RWPE2 (cell line): ENCODE data around the gene EME2.

Experiments
- ATAC-seq: fragments of 200-7000 bp; cut with Tn5 transposase; 3 replicates; pipeline ENCODE4 v1.9.1; 2021; ENCODE audit warnings: low read depth
- DNase-seq: peaks from one replicate; pipeline ENCODE4 v3.0.0-alpha.2; 2020; ENCODE audit warnings: low spot score
- H3K27ac ChIP-seq: fragments of 450-650 bp; 2 replicates; pipeline ENCODE4 v1.5.1; 2017; ENCODE audit warnings: mild to moderate bottlenecking; ENCODE audit not compliant: poor library complexity, severe bottlenecking
- H3K27me3 ChIP-seq: fragments of 250-450 bp; sonication (Bioruptor Pico); 2 replicates; pipeline ENCODE4 v1.5.1; 2021; ENCODE audit warnings: mild to moderate bottlenecking, moderate library complexity; ENCODE audit not compliant: insufficient read depth, poor library complexity, severe bottlenecking
- H3K36me3 ChIP-seq: fragments of 250-450 bp; sonication (Bioruptor Pico); 2 replicates; pipeline ENCODE4 v1.5.1; 2020; ENCODE audit warnings: low read depth, mild to moderate bottlenecking, moderate library complexity
- H3K4me1 ChIP-seq: fragments of 250-450 bp; sonication (Bioruptor Pico); 2 replicates; pipeline ENCODE4 v1.5.1; 2021; ENCODE audit warnings: mild to moderate bottlenecking, moderate library complexity; ENCODE audit not compliant: insufficient read depth, poor library complexity, severe bottlenecking
- H3K4me3 ChIP-seq: fragments of 250-450 bp; sonication (Bioruptor Pico); 2 replicates; pipeline ENCODE4 v1.5.1; 2021; ENCODE audit warnings: mild to moderate bottlenecking, moderate library complexity; ENCODE audit not compliant: severe bottlenecking
- H3K9me3 ChIP-seq: fragments of 250-450 bp; sonication (Bioruptor Pico); 2 replicates; pipeline ENCODE4 v1.5.1; 2021; ENCODE audit warnings: mild to moderate bottlenecking, moderate library complexity; ENCODE audit not compliant: severe bottlenecking
- TF ChIP-seq, protein P1 (sequence below): fragments of 450-650 bp; IDR thresholded peaks from one replicate; pipeline ENCODE4 v1.5.1; 2017; ENCODE audit warnings: mild to moderate bottlenecking, moderate library complexity; ENCODE audit not compliant: poor library complexity, severe bottlenecking

EME2 gene

DNA sequence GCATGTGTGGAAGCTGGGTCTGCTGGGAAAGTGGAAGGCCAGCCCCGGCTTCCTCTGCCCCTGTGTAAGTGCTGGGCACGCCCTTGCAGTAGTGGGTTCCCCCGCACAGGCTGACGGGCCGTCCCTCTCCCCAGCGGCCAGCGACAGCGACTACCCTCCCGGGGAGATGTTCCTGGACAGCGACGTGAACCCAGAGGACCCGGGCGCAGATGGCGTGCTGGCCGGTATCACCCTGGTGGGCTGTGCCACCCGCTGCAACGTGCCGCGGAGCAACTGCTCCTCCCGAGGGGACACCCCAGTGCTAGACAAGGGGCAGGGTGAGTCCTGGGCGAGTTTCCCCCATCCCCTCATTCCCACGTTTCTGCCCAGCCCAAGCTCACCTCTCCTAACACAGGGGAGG lies 6.8 kb upstream of the EME2 start:
- Histone ChIP-seq H3K9me3 (no peaks in the 10 kb centered on the region), H3K27ac (no peak overlapping the region), H3K4me1 (peaks cover 4% of the 10 kb centered on the region), H3K4me3 (no peak overlapping the region), H3K36me3 (peaks cover 27% of the 10 kb centered on the region; the same call in 1 of the 2 replicates), H3K27me3 (no peaks in the 10 kb centered on the region)
- TF ChIP-seq, protein P1, sequence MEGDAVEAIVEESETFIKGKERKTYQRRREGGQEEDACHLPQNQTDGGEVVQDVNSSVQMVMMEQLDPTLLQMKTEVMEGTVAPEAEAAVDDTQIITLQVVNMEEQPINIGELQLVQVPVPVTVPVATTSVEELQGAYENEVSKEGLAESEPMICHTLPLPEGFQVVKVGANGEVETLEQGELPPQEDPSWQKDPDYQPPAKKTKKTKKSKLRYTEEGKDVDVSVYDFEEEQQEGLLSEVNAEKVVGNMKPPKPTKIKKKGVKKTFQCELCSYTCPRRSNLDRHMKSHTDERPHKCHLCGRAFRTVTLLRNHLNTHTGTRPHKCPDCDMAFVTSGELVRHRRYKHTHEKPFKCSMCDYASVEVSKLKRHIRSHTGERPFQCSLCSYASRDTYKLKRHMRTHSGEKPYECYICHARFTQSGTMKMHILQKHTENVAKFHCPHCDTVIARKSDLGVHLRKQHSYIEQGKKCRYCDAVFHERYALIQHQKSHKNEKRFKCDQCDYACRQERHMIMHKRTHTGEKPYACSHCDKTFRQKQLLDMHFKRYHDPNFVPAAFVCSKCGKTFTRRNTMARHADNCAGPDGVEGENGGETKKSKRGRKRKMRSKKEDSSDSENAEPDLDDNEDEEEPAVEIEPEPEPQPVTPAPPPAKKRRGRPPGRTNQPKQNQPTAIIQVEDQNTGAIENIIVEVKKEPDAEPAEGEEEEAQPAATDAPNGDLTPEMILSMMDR, result no peak
- DNase-seq (no peak), ATAC-seq (no peak)

DNA sequence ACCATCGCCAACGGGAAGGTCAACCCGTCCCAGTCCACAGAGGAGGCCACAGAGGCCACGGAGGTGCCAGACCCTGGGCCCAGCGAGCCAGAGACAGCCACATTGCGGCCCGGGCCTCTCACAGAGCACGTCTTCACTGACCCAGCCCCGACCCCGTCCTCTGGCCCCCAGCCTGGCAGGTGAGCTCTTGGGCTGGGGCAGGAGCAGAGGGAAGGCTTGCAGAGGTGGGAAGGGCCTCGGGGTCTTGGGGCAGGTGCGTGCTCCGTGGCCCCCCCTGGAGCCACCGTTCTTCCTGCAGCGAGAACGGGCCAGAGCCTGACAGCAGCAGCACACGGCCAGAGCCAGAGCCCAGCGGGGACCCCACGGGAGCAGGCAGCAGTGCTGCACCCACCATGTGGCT lies 6.4 kb upstream of the EME2 start:
- no peak overlapping the region for H3K27ac ChIP-seq
- TF ChIP-seq, protein P1, result no peak
- DNase-seq, result no peak
- no peak for ATAC-seq
- no peaks in the 10 kb centered on the region for H3K27me3 ChIP-seq
- no peak overlapping the region for H3K4me3 ChIP-seq
- H3K36me3 ChIP-seq, result peaks cover 27% of the 10 kb centered on the region; the same call in 1 of the 2 replicates
- peaks cover 4% of the 10 kb centered on the region for H3K4me1 ChIP-seq
- H3K9me3 ChIP-seq, result no peaks in the 10 kb centered on the region

DNA sequence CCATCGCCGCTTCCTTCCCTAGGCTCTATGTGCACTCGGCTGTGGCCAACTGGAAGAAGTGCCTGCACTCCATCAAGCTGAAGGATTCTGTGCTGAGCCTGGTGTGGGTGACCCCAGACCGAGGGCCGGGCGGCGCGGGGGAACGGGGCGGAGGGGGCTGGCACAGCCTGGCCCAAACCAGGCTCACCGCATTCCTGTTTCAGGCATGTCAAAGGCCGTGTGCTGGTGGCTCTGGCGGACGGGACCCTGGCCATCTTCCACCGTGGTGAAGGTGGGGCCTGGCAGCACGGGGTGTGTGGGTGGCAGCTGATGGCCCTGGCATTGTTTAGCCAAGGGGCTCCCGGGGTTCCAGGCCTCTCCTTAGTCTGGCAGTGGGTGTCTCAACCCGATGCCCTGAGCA lies 5.9 kb upstream of the EME2 start:
- no peak overlapping the region for H3K4me3 ChIP-seq
- no peak for ATAC-seq
- H3K27ac ChIP-seq, result no peak overlapping the region
- DNase-seq, result no peak
- no peaks in the 10 kb centered on the region for H3K9me3 ChIP-seq
- TF ChIP-seq, protein P1, result no peak
- H3K36me3 ChIP-seq, result peaks cover 27% of the 10 kb centered on the region; the same call in 1 of the 2 replicates
- H3K27me3 ChIP-seq, result no peaks in the 10 kb centered on the region
- peaks cover 4% of the 10 kb centered on the region for H3K4me1 ChIP-seq

DNA sequence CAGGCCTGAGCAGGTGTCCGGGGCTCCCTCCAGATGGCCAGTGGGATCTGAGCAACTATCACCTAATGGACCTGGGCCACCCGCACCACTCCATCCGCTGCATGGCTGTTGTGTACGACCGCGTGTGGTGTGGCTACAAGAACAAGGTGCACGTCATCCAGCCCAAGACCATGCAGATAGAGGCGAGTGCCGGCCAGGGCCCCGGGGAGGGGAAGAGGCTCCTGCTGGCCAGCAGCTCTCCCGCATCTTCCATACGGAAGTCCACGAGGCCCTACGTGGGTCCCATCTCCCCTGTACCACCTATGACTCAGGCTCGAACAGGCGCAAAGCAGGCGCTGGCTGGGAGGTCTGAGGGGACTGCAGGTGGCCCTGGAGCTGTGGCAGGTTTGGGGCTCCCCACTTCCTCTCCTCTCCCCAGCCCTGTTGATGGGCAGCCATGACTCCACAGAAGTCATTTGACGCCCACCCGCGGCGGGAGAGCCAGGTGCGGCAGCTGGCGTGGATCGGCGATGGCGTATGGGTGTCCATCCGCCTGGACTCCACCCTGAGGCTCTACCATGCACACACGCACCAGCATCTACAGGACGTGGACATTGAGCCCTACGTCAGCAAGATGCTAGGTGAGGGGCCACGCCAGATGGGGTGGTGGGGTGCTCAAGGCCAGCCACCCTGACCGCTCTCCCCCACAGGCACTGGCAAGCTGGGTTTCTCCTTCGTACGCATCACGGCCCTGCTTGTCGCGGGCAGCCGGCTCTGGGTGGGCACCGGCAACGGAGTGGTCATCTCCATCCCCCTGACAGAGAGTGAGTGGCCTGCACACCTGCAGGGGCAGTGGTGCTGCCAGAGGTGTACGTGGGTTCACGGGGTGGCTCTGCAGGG lies 5.3 kb upstream of the EME2 start:
- DNase-seq, result no peak

More for the DNA sequence above, 5.3 kb upstream of the EME2 start:
- TF ChIP-seq, protein P1, result no peak
- H3K4me1 ChIP-seq, result peaks cover 4% of the 10 kb centered on the region
- H3K9me3 ChIP-seq, result no peaks in the 10 kb centered on the region
- ATAC-seq, result no peak
- H3K4me3 ChIP-seq, result no peak overlapping the region
- H3K27me3 ChIP-seq, result no peaks in the 10 kb centered on the region
- H3K27ac ChIP-seq, result no peak overlapping the region
- H3K36me3 ChIP-seq, result peaks cover 29% of the 10 kb centered on the region
